ENCODE results near the gene HNRNPUL1. TPM values are rescaled to one million over a fixed set of nuclear protein-coding genes. Genes with fewer than 3 reads are reported as not detected.

Gene HNRNPUL1
- total RNA-seq, 1 experiment from 2014 or later, result 274 TPM

DNA sequence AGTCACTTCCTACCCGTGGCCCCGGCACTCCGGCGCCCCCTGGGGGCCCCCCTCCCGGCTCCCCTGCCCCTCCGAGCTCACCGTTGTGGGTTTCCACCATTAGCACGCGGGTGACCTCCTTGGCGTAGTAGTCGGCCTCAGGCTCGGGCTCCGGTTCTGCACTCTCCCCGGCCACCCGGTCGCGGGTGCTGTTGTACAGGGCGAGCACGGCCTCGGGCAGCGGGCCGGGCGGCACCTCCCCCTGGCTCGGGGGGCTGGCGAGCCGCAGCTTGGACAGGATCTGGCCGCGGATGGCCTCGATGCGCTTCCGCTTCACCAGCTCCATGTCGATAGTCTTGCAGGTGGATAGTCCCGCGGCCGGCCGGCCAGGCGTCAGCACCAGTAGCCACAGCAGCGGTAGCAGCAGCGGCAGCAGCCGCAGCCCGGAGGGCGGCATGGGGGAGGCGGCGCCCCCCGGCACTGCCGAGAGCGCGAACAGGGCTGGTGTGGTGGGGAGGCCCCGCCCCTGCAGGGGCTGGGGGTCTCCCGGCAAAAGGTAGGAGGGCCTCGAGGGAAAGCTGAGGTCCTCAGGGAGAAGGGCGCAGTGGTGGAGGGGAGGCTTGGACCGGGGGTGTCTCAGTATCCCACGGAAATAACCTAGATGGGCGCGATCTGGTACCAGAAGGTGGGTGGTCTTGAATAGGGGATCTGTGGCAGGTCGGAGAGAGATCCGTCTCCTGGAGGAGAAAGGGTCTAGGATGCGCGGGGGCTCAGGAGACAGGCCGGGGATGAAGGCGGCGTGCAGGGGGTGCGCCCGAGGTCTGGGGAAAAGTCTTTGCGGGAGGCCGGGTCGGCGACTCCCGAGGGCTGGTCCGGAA is 88.7 kb downstream of the HNRNPUL1 start:
- peak; percentile 79 to 80 for DNase-seq
- Histone ChIP-seq H3K27ac (peak overlapping the region; percentile 13; the same call in 1 of the 2 replicates), H3K4me3 (peak overlapping the region; percentile 88), H3K36me3 (peaks cover 7% of the 10 kb centered on the region; the same call in 1 of the 2 replicates), H3K4me1 (no peaks in the 10 kb centered on the region; the same call in 1 of the 2 replicates), H3K27me3 (no peaks in the 10 kb centered on the region), H3K9me3 (replicated peaks) (no peaks in the 10 kb centered on the region)

DNA sequence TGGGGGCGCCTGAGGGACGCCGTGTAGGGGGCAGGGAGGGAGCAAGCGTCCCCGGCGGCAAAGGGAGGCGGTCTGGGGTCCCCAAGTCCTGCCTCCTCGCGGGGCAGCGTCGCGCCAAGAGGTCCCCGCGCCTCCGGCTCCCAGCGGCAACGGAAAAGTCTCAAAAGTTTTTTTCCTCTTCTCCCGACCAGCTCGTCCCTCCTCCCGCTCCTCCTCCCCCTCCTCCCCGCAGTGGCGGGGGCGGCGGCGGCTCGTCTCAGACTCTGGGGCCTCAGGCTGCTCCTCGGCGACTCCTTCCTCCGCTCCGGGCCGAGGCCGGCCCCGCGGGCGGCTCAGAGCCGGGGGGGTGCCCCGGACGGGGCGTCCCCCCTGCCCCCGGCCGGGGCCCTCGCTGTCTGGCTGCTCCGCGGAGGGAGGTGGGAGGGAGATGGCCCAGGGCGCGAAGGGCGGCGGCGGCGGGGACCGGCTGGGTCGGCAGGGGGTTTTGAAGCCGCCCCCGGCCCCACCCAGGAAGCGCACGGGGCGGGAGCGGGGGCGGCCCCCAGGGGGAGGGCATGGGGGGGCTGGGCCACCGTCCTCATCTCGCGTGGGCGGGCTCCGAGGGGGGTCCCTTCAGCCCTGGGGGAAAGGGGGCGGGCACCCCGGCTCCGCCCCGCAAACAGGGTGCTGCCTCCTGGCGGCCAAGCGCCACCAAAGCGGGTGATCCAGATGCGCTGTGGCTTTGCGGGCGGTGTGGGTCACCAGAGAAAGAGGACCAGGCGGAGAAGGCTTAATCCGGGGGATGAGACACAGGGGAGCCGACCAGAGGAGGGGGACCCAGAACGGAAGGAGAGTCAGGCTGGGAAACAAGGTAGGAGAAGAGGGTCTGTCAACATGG is 89.5 kb downstream of the HNRNPUL1 start, which contains the start of gene TGFB1:
TGFB1 (minus strand) TSS at position 457 of the 877 bp plus-strand sequence. CDS start 878 bp downstream, outside the sequence.
- Histone ChIP-seq H3K27me3 (no peaks in the 10 kb centered on the region), H3K4me3 (peak within 1 kb of the TSS; percentile 88), H3K27ac (peak within 1 kb of the TSS; percentile 13; the same call in 1 of the 2 replicates), H3K4me1 (no peaks in the 10 kb centered on the region; the same call in 1 of the 2 replicates), H3K9me3 (replicated peaks) (no peaks in the 10 kb centered on the region), H3K36me3 (0 out of 2 replicates have a peak, but pooled peaks cover 4% of the 10 kb centered on the region)
- DNase-seq, result peak; percentile 90 to 92

DNA sequence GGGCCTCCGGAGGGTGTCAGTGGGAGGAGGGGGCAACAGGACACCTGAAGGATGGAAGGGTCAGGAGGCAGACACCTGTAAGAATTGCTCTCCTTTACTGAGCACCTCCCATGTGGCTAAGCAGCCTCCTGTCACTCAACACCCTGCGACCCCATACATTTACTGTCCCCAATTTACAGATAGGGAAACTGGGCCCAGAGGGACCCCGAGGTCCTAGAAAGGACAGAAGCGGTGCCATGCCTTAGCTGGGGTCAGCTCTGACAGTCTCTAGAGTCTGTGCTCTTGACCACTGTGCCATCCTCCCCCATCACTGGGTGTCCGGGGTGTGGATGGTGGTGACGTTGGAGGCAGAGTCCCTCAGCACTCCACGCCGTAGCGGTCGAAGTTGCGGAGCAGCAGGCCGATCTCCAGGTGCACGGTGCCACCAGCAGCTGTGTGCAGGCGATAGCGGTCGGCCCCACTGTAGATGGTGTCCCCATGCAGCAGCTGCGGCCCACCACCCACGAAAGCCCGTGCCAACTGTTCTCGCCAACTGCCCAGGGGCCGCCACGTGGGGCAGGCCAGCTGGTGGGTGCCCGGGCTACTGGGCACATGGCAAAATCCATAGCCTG is 90.3 kb downstream of the HNRNPUL1 start:
- no peaks in the 10 kb centered on the region for H3K27me3 ChIP-seq
- no peak overlapping the region for H3K27ac ChIP-seq

DNA sequence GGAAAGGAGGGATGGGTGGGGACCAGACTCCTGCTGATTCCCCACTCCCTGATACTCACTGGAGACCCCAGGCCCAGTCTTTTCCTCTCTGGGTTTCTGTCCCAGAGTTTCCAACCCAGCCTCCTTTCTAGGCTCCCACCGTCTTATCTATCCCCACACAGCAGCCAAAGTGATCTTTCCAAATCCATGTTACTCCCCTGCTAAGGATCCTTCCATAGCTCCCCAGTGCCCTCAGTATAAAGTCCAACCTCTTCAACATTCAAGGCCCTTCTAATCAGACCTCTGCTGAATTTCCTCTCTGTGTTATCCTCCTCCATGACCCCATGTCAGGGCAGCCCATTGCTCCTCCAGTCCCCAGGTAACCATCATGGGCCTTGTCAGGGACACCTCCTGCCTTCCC is 90.9 kb downstream of the HNRNPUL1 start:
- no peaks in the 10 kb centered on the region for H3K27me3 ChIP-seq
- no peak for DNase-seq
- H3K4me1 ChIP-seq, result no peaks in the 10 kb centered on the region; the same call in 1 of the 2 replicates
- H3K9me3 ChIP-seq (replicated peaks), result no peaks in the 10 kb centered on the region
- no peak overlapping the region for H3K27ac ChIP-seq
- H3K36me3 ChIP-seq, result no peaks in the 10 kb centered on the region
- H3K4me3 ChIP-seq, result no peak overlapping the region

More for the DNA sequence above, 90.3 kb downstream of the HNRNPUL1 start:
- no peaks in the 10 kb centered on the region; the same call in 1 of the 2 replicates for H3K4me1 ChIP-seq
- H3K36me3 ChIP-seq, result 0 out of 2 replicates have a peak, but pooled peaks cover under 1% of the 10 kb centered on the region
- H3K4me3 ChIP-seq, result peak overlapping the region; percentile 88
- no peak for DNase-seq
- H3K9me3 ChIP-seq (replicated peaks), result no peaks in the 10 kb centered on the region

DNA sequence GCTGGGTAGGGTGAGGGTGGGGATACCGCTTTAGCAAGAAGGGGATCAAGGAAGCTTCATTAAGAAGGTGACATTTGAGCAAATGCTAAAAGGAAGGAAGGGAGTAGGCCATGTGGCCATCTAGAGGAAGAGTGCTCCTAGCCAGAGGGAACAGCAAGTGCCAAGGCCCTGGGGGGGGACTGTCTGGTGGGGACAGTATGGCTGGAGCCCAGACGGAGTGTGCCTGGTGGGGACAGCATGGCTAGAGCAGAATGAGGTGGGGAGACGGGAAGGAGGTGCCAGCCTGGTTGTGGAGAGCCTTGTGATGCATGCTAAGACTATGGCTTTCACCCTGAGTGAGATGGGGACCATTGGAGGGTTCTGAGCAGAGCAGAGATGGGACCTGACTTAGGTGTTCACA is 91.6 kb downstream of the HNRNPUL1 start:
- DNase-seq, result no peak
- Histone ChIP-seq H3K4me1 (no peaks in the 10 kb centered on the region; the same call in 1 of the 2 replicates), H3K36me3 (no peaks in the 10 kb centered on the region), H3K27ac (no peak overlapping the region), H3K27me3 (no peaks in the 10 kb centered on the region), H3K9me3 (replicated peaks) (no peaks in the 10 kb centered on the region), H3K4me3 (no peak overlapping the region)

DNA sequence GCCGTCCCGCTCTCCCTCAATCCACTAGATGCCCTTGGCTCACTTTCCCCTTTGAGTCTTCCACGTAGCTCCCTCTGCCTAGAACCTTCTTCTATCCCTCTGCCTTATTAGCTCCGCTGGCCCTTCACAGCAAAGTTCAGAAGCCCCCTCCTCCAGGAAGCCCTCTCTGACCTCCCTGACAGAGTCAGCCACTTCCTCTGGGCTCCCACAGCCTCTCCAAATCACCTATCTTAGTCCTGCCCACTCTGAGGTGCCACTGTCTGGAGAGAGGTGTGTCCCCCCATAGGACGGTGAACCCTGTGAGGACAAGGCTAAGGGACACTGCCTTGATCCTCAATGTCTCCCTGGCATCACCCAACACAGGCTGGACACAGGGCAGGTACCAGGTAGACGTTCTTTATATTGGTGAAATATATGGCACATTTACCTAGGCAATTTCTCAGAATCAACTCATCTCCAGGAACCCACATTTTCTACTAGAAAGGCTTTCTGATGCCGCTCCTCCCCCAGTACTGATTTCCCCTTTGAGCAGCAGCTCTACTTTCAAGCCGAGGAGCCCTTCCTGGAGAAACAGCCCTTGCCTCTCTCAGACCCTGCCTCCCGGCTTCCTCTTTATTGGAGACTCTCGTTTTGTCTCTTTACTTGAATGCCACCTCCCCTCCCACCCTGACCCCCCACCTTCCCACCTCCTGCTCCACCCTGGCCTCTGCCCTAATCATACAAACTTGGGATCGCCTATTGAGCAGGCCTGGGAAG is 93.0 kb downstream of the HNRNPUL1 start:
- Histone ChIP-seq H3K4me3 (no peak overlapping the region), H3K9me3 (replicated peaks) (no peaks in the 10 kb centered on the region), H3K27me3 (no peaks in the 10 kb centered on the region), H3K27ac (no peak overlapping the region), H3K4me1 (no peaks in the 10 kb centered on the region; the same call in 1 of the 2 replicates), H3K36me3 (no peaks in the 10 kb centered on the region)
- no peak for DNase-seq

Other genes starting within 250 kb of the HNRNPUL1 start
- gene CYP2A13, start 175.9 kb upstream of the HNRNPUL1 start, total RNA-seq (2014; rRNA removed; shearing (Covaris generic)), result not detected in 2 replicates
- gene CYP2F1, start 149.9 kb upstream of the HNRNPUL1 start, total RNA-seq (2014; rRNA removed; shearing (Covaris generic)), result not detected in 2 replicates
- not detected in 2 replicates for gene CYP2S1, start 71.2 kb upstream of the HNRNPUL1 start, total RNA-seq (2014; rRNA removed; shearing (Covaris generic))
- 24.1 and 25.1 TPM in 2 replicates for gene AXL, start 45.1 kb upstream of the HNRNPUL1 start, total RNA-seq (2014; rRNA removed; shearing (Covaris generic))
- gene CCDC97, start 45.8 kb downstream of the HNRNPUL1 start, total RNA-seq (2014; rRNA removed; shearing (Covaris generic)), result 19.6 and 20.0 TPM in 2 replicates
- 11.0 and 12.7 TPM in 2 replicates for gene TGFB1, start 89.5 kb downstream of the HNRNPUL1 start, total RNA-seq (2014; rRNA removed; shearing (Covaris generic))
- 2.8 and 2.9 TPM in 2 replicates for gene B9D2, start 99.8 kb downstream of the HNRNPUL1 start, total RNA-seq (2014; rRNA removed; shearing (Covaris generic))
- gene TMEM91, start 112.2 kb downstream of the HNRNPUL1 start, total RNA-seq (2014; rRNA removed; shearing (Covaris generic)), result 1.6 and 1.7 TPM in 2 replicates
- gene EXOSC5, start 133.0 kb downstream of the HNRNPUL1 start, total RNA-seq (2014; rRNA removed; shearing (Covaris generic)), result 59.9 and 68.6 TPM in 2 replicates
- 59.3 and 64.2 TPM in 2 replicates for gene BCKDHA, start 133.4 kb downstream of the HNRNPUL1 start, total RNA-seq (2014; rRNA removed; shearing (Covaris generic))
- gene B3GNT8, start 163.0 kb downstream of the HNRNPUL1 start, total RNA-seq (2014; rRNA removed; shearing (Covaris generic)), result 10.6 TPM in 2 replicates
- 88.6 and 91.7 TPM in 2 replicates for gene DMAC2, start 175.5 kb downstream of the HNRNPUL1 start, total RNA-seq (2014; rRNA removed; shearing (Covaris generic))
- gene ERICH4, start 178.8 kb downstream of the HNRNPUL1 start, total RNA-seq (2014; rRNA removed; shearing (Covaris generic)), result not detected in 2 replicates

All from SJCRH30 (cell line).